ENCODE results near the gene PRPSAP1.
"Not testable (repeated sequence)": the region's sequence is repeated elsewhere in the genome, so short reads cannot be mapped to it uniquely, and the experiment has no call there.

PRPSAP1 gene

DNA sequence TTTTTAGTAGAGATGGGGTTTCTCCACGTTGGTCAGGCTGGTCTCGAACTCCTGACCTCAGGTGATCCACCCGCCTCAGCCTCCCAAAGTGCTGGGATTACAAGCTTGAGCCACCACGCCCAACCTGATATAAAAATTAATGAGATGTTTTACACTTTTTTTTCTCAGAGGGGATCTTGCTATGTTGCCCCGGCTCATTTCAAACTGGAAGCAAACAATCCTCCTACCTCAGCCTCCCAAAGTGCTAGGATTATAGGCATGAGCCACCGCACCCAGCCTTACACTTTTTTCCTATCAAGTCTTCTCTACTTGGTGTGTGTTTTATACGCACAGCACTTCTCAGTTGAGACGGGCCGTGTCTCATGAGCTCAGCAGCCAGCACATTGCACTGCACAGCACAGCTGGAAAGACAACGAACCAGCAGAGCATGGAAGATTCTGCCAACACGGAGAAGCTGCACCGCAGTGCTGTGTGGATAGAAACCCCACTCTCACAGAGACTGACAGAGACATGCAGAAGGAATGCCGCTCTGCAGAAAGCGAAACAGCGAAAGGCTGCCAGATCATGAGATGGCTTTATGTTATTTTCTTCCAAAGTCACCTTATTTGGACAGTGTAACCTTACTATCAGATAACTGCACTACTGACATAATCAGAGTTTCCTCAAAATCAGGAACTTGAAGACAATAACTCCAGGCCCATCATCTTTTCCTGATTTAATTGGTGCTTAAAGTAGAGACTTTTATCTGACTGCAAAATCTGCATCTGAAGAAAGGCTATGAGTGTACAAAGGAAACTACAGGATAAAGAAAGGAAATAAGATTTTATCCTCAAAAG, 39.1 kb downstream of the PRPSAP1 start:
- Histone ChIP-seq H3K4me1 (ENCODE audit: control insufficient read depth, insufficient read depth, low read length) (no peaks in the 10 kb centered on the region), H3K9me3 (ENCODE audit: control insufficient read depth, insufficient read depth, low read length) (no peaks in the 10 kb centered on the region; the same call in 1 of the 2 replicates), H3K36me3 (ENCODE audit: control insufficient read depth, insufficient read depth, low read length) (peaks cover 2% of the 10 kb centered on the region; the same call in 1 of the 2 replicates), H3K27ac (ENCODE audit: low read length) (no peak overlapping the region), H3K4me3 (ENCODE audit: low read length) (no peak overlapping the region), H3K27me3 (ENCODE audit: control insufficient read depth, insufficient read depth, low read length) (no peaks in the 10 kb centered on the region)
- no CpG with 5 or more reads among the region's 15 CpGs for WGBS (ENCODE audit: insufficient coverage, insufficient read length)
- DNase-seq (ENCODE audit: low read depth, low spot score), result no peak

DNA sequence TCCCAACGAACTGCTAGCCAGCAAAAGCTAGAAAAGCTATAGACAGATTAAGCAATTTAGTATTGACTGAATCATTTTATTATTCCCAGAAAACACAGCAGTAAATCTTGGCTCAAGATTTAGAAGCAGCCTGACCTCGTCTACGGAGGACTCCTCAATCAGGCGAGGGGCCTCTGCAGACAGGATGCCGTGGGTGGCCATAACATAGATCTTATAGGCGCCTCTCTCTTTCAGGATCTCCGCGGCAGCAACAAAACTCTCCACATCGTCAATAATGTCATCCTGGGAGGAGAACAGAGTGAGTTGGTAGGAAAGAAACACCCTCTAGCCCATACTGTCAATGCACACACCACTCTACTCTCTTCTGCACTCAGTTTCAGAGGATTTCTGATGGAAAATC, 41.0 kb downstream of the PRPSAP1 start:
- Histone ChIP-seq H3K27ac (ENCODE audit: low read length) (no peak overlapping the region), H3K27me3 (ENCODE audit: control insufficient read depth, insufficient read depth, low read length) (no peaks in the 10 kb centered on the region), H3K36me3 (ENCODE audit: control insufficient read depth, insufficient read depth, low read length) (peaks cover 2% of the 10 kb centered on the region; the same call in 1 of the 2 replicates), H3K4me3 (ENCODE audit: low read length) (no peak overlapping the region), H3K4me1 (ENCODE audit: control insufficient read depth, insufficient read depth, low read length) (no peaks in the 10 kb centered on the region), H3K9me3 (ENCODE audit: control insufficient read depth, insufficient read depth, low read length) (no peaks in the 10 kb centered on the region; the same call in 1 of the 2 replicates)
- no CpG with 5 or more reads among the region's 9 CpGs for WGBS (ENCODE audit: insufficient coverage, insufficient read length)
- no peak for DNase-seq (ENCODE audit: low read depth, low spot score)

DNA sequence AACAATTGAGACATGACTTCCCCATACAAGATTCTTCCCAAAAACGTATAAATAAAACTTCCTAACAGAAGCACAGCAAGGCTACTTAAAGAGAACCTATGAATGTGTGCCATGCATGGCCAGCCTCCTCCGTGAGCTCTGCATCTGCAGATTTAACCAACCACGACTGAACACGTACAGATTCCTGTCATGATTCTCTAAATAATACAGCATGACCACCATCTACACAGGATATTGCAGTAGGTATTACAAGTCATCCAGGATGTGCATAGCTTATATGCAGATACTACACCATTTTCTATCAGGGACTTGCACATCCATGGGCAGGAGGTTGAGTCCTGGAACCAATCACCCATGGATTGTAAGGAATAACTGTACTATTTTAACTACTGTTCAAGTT, 44.3 kb downstream of the PRPSAP1 start:
- WGBS (ENCODE audit: insufficient coverage, insufficient read length), result no CpG with 5 or more reads among the region's 4 CpGs
- H3K4me1 ChIP-seq (ENCODE audit: control insufficient read depth, insufficient read depth, low read length), result no peaks in the 10 kb centered on the region
- peaks cover 4% of the 10 kb centered on the region; the same call in 1 of the 2 replicates for H3K36me3 ChIP-seq (ENCODE audit: control insufficient read depth, insufficient read depth, low read length)
- no peak overlapping the region for H3K27ac ChIP-seq (ENCODE audit: low read length)
- no peaks in the 10 kb centered on the region for H3K27me3 ChIP-seq (ENCODE audit: control insufficient read depth, insufficient read depth, low read length)
- no peaks in the 10 kb centered on the region; the same call in 1 of the 2 replicates for H3K9me3 ChIP-seq (ENCODE audit: control insufficient read depth, insufficient read depth, low read length)
- DNase-seq (ENCODE audit: low read depth, low spot score), result no peak
- H3K4me3 ChIP-seq (ENCODE audit: low read length), result no peak overlapping the region

DNA sequence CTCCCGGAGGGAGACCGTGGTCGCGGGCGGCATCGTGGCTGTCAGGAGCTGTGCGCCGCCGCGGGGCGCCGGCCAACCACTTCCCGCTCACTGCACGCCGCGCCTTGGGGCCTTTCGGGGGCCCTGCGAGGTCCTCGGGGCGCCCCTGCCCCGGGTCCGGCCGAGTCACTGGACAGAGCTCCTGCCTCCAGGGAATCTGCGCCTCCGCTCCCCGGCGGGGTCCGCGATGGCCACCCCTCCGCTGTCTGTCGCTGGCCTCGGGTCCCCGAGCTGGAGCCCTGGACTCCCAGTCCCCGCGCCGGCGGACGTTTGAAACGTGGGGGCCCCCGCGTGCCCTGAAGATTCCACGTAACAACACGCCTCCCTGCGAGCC, 45.8 kb downstream of the PRPSAP1 start, which contains the start of gene QRICH2:
Gene QRICH2 (minus strand): TSS at position 311 of the 373 bp plus-strand sequence. CDS start 278 bp downstream, at position 33.
- no peak for DNase-seq (ENCODE audit: low read depth, low spot score)
- WGBS (ENCODE audit: insufficient coverage, insufficient read length), result no CpG with 5 or more reads among the region's 44 CpGs
- Histone ChIP-seq H3K27ac (ENCODE audit: low read length) (no peak within 1 kb of the TSS), H3K36me3 (ENCODE audit: control insufficient read depth, insufficient read depth, low read length) (0 out of 2 replicates have a peak, but pooled peaks cover 2% of the 10 kb centered on the region), H3K4me3 (ENCODE audit: low read length) (no peak within 1 kb of the TSS), H3K27me3 (ENCODE audit: control insufficient read depth, insufficient read depth, low read length) (no peaks in the 10 kb centered on the region), H3K4me1 (ENCODE audit: control insufficient read depth, insufficient read depth, low read length) (no peaks in the 10 kb centered on the region), H3K9me3 (ENCODE audit: control insufficient read depth, insufficient read depth, low read length) (no peaks in the 10 kb centered on the region; the same call in 1 of the 2 replicates)

DNA sequence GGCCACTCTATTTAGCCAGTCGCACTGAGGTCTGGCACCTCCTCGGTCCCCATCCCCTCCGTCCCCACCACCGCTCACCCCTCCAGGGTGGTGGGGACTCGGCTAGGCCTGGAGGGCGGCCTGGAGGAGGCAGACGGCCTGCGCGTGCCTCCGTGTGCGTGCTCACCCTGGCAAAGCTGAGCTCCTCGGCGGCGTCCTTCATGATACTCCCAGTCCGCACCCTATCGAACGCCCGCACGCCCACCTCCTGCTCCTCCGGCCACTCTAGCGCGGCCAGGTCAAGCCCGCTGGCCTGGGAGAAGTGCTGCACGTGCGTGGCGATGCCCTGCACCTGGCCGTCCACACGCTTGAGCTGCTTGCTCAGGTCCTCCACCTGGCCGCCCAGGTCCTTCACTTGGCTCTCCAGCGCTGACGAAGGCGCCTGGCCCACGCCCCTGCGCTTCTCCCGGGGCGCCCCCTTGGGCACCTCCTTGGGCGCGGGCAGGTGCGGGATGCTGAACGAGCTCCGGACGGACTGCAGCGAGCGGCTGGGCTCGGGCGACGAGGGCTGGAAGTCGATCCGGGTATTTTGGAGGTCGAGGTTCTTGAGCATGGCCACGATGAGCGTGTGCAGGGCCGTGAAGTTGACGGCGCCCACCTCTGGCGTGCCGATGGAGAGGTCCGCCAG, 46.3 kb downstream of the PRPSAP1 start:
- no peak overlapping the region for H3K27ac ChIP-seq (ENCODE audit: low read length)
- no peak for DNase-seq (ENCODE audit: low read depth, low spot score)
- H3K9me3 ChIP-seq (ENCODE audit: control insufficient read depth, insufficient read depth, low read length), result no peaks in the 10 kb centered on the region; the same call in 1 of the 2 replicates
- H3K4me1 ChIP-seq (ENCODE audit: control insufficient read depth, insufficient read depth, low read length), result no peaks in the 10 kb centered on the region
- H3K27me3 ChIP-seq (ENCODE audit: control insufficient read depth, insufficient read depth, low read length), result no peaks in the 10 kb centered on the region
- no CpG with 5 or more reads among the region's 58 CpGs for WGBS (ENCODE audit: insufficient coverage, insufficient read length)
- H3K36me3 ChIP-seq (ENCODE audit: control insufficient read depth, insufficient read depth, low read length), result 0 out of 2 replicates have a peak, but pooled peaks cover 2% of the 10 kb centered on the region
- H3K4me3 ChIP-seq (ENCODE audit: low read length), result no peak overlapping the region

DNA sequence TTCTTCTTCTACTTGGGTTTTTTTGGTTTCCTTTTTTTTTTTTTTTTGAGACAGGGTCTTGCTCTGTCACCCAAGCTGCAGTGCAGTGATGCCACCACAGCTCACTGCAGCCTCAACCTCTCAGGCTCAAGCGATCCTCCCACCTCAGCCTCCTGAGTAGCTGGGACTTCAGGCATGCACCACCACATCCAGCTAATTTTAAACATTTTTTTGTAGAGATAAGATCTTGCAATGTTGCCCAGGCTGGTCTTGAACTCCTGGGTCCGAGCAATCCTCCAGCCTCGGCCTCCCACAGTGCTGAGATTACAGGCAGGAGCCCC, 48.6 kb downstream of the PRPSAP1 start:
- not testable (repeated sequence) for H3K27ac ChIP-seq (ENCODE audit: low read length); H3K9me3 ChIP-seq (ENCODE audit: control insufficient read depth, insufficient read depth, low read length); H3K4me1 ChIP-seq (ENCODE audit: control insufficient read depth, insufficient read depth, low read length); H3K27me3 ChIP-seq (ENCODE audit: control insufficient read depth, insufficient read depth, low read length); H3K36me3 ChIP-seq (ENCODE audit: control insufficient read depth, insufficient read depth, low read length); DNase-seq (ENCODE audit: low read depth, low spot score); H3K4me3 ChIP-seq (ENCODE audit: low read length)
- no CpG with 5 or more reads among the region's 3 CpGs for WGBS (ENCODE audit: insufficient coverage, insufficient read length)

DNA sequence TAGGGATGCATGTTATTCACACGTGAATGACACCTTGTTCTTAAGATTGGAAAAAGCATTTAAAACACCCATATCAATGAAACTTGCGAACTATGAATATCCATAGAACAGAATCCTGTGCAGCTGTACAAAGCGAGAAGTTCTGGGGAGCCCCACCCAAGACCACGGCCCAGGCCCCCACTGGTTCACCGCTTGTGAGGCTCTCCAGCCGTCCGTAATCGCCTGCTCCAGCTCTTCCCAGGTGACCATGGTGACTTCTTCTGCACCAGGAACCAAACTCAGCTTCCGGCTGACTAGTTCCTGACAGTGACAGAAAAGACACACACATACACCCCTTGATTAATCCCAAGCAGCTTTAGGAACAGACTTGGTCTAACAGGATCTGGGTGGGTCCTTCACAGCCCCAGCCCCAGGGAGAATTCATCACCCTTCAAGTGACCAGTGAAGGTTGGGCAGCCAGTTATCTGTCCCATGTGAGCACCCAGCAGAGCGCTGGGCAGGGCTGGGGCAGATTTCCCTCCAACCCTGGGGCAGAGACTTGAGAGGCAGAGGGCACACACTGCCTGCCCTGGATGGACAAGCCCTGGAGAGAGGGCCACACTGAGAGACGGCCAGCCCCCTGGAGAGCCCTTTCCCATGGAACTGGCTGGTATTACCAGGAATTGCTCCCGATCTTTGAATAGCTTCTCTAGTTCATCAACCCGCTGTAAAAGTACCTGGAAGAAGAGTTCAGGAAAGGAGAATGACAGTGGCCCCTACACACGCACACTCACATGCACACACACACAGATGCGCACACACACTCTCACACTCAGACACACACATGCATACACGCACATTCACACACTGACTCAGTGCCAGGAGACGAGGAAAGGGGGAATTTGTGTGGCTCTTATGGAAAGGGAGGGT, 49.2 kb downstream of the PRPSAP1 start:
- no peaks in the 10 kb centered on the region for H3K4me1 ChIP-seq (ENCODE audit: control insufficient read depth, insufficient read depth, low read length)
- DNase-seq (ENCODE audit: low read depth, low spot score), result no peak
- H3K9me3 ChIP-seq (ENCODE audit: control insufficient read depth, insufficient read depth, low read length), result no peaks in the 10 kb centered on the region
- no peak overlapping the region for H3K4me3 ChIP-seq (ENCODE audit: low read length)
- no peak overlapping the region for H3K27ac ChIP-seq (ENCODE audit: low read length)
- 0 out of 2 replicates have a peak, but pooled peaks cover 2% of the 10 kb centered on the region for H3K36me3 ChIP-seq (ENCODE audit: control insufficient read depth, insufficient read depth, low read length)
- H3K27me3 ChIP-seq (ENCODE audit: control insufficient read depth, insufficient read depth, low read length), result no peaks in the 10 kb centered on the region
- no CpG with 5 or more reads among the region's 17 CpGs for WGBS (ENCODE audit: insufficient coverage, insufficient read length)

DNA sequence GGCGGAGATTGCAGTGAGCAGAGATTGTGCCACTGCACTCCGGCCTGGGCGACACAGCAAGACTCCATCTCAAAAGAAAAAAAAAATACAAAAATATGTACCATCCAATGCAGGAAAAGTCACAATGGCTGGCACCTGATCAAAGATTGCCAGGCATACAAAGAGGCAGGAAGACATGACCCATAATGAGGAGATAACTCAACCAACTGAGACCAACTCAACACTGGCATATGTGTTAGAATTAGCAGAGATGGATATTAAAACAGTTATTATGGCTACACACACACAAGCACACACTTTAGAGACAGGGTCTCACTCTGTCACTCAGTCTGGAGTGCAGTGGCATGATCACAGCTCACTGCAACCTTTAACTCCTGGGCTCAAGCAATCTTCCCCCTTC, 56.3 kb downstream of the PRPSAP1 start:
- H3K27me3 ChIP-seq (ENCODE audit: control insufficient read depth, insufficient read depth, low read length), result no peaks in the 10 kb centered on the region
- H3K4me3 ChIP-seq (ENCODE audit: low read length), result no peak overlapping the region
- H3K36me3 ChIP-seq (ENCODE audit: control insufficient read depth, insufficient read depth, low read length), result 0 out of 2 replicates have a peak, but pooled peaks cover 2% of the 10 kb centered on the region
- no peaks in the 10 kb centered on the region for H3K9me3 ChIP-seq (ENCODE audit: control insufficient read depth, insufficient read depth, low read length)
- no CpG with 5 or more reads among the region's 3 CpGs for WGBS (ENCODE audit: insufficient coverage, insufficient read length)
- DNase-seq (ENCODE audit: low read depth, low spot score), result no peak
- no peak overlapping the region for H3K27ac ChIP-seq (ENCODE audit: low read length)
- no peaks in the 10 kb centered on the region for H3K4me1 ChIP-seq (ENCODE audit: control insufficient read depth, insufficient read depth, low read length)

DNA sequence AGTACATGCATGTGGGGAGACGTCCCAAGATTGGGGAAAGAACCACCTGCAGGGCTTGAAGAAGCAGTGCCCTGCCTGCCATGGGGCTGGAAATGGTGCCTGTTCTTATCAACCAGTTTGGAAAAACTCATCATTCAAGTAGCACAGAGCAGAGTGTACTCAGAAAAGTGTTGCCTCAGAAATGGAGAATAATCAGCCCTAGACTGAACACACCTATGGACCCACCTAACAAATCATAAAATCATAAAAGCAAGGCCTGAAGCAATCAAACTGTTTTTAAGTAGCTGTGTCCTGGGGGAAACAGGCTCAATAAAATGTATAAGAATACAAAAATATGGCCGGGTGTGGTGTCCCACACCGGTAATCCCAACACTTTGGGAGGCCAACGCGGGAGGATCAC, 56.8 kb downstream of the PRPSAP1 start:
- Histone ChIP-seq H3K27ac (ENCODE audit: low read length) (no peak overlapping the region), H3K4me1 (ENCODE audit: control insufficient read depth, insufficient read depth, low read length) (no peaks in the 10 kb centered on the region), H3K4me3 (ENCODE audit: low read length) (no peak overlapping the region), H3K36me3 (ENCODE audit: control insufficient read depth, insufficient read depth, low read length) (0 out of 2 replicates have a peak, but pooled peaks cover 2% of the 10 kb centered on the region), H3K9me3 (ENCODE audit: control insufficient read depth, insufficient read depth, low read length) (no peaks in the 10 kb centered on the region), H3K27me3 (ENCODE audit: control insufficient read depth, insufficient read depth, low read length) (no peaks in the 10 kb centered on the region)
- DNase-seq (ENCODE audit: low read depth, low spot score), result no peak
- no CpG with 5 or more reads among the region's 5 CpGs for WGBS (ENCODE audit: insufficient coverage, insufficient read length)

DNA sequence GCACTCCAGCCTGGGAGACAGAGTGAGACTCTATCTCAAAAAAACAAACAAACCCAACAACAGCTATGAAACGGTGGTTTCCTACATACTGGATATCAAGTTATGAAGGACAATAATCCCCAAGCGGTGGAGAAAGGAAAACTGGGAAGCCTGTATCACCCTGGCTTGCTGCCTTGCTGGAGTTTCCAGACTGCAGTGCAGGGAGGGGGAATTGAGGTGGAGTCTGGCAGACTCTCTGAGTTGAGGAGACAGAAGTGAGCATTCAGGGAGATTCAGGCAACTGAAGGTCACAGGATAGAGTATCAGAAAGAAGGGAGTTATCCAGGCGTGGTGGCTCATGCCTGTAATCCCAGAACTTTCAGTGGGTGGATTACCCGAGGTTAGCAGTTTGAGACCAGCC, 57.5 kb downstream of the PRPSAP1 start:
- WGBS (ENCODE audit: insufficient coverage, insufficient read length), result no CpG with 5 or more reads among the region's 4 CpGs
- no peaks in the 10 kb centered on the region for H3K27me3 ChIP-seq (ENCODE audit: control insufficient read depth, insufficient read depth, low read length)
- H3K4me1 ChIP-seq (ENCODE audit: control insufficient read depth, insufficient read depth, low read length), result no peaks in the 10 kb centered on the region
- no peak overlapping the region for H3K27ac ChIP-seq (ENCODE audit: low read length)
- H3K4me3 ChIP-seq (ENCODE audit: low read length), result no peak overlapping the region
- H3K9me3 ChIP-seq (ENCODE audit: control insufficient read depth, insufficient read depth, low read length), result no peaks in the 10 kb centered on the region
- 0 out of 2 replicates have a peak, but pooled peaks cover 2% of the 10 kb centered on the region for H3K36me3 ChIP-seq (ENCODE audit: control insufficient read depth, insufficient read depth, low read length)
- no peak for DNase-seq (ENCODE audit: low read depth, low spot score)
